Natural killer cell (primary cell): ENCODE measurements around the gene PRMT7. TPM values are rescaled to one million over a fixed set of nuclear protein-coding genes. Genes with fewer than 3 reads are reported as not detected.

Experiments used
- ATAC-seq, 3 donors: fragments of 150-1000 bp in 2 of 3; fragments of 200-7000 bp in 1 of 3; cut with Tn5 transposase; 1 replicate in 1 of 3; 2 replicates in 2 of 3; pipeline ENCODE4 v1.10.0; 2021; ENCODE audit warnings: mild to moderate bottlenecking in 2 of 3, moderate library complexity in 2 of 3
- DNase-seq, 2 donors: peaks; one replicate each; pipeline versions ENCODE4 v3.0.0 to v3.0.0-alpha.2; 2013 to 2021; ENCODE audit warnings: mixed read lengths in 1 of 2
- H3K27ac ChIP-seq: one replicate; pipeline ENCODE4 v1.5.1; 2013; ENCODE audit warnings: mild to moderate bottlenecking, low read length
- H3K27me3 ChIP-seq: one replicate; pipeline ENCODE4 v1.6.1; 2013; ENCODE audit warnings: low read length; ENCODE audit not compliant: control insufficient read depth, insufficient read depth
- H3K36me3 ChIP-seq: one replicate; pipeline ENCODE4 v1.6.1; 2013; ENCODE audit warnings: low read length; ENCODE audit not compliant: control insufficient read depth, insufficient read depth
- H3K4me1 ChIP-seq: one replicate; pipeline ENCODE4 v1.6.1; 2013; ENCODE audit warnings: low read length; ENCODE audit not compliant: control insufficient read depth, insufficient read depth
- H3K4me3 ChIP-seq: one replicate; pipeline ENCODE4 v1.5.1; 2013; ENCODE audit warnings: low read length
- H3K9me3 ChIP-seq: one replicate; pipeline ENCODE4 v1.6.1; 2013; ENCODE audit warnings: low read length; ENCODE audit not compliant: control insufficient read depth, insufficient read depth
- H3K27ac Mint-ChIP-seq, 2 donors: one replicate each; pipeline ENCODE4 v1.8.0; 2022; ENCODE audit warnings: mild to moderate bottlenecking in 2 of 2, mixed read lengths in 2 of 2, moderate library complexity in 1 of 2
- H3K27me3 Mint-ChIP-seq, 2 donors: one replicate each; pipeline ENCODE4 v1.8.0; 2022; ENCODE audit warnings: low read depth in 2 of 2, mixed read lengths in 2 of 2
- H3K36me3 Mint-ChIP-seq: one replicate; pipeline ENCODE4 v1.8.0; 2022; ENCODE audit warnings: mixed read lengths
- H3K4me1 Mint-ChIP-seq, 2 donors: one replicate each; pipeline ENCODE4 v1.8.0; 2022; ENCODE audit warnings: mixed read lengths in 2 of 2
- H3K4me3 Mint-ChIP-seq: one replicate; pipeline ENCODE4 v1.8.0; 2022; ENCODE audit warnings: mild to moderate bottlenecking, moderate library complexity, mixed read lengths
- H3K9me3 Mint-ChIP-seq, 2 donors: one replicate each; pipeline ENCODE4 v1.8.0; 2022; ENCODE audit warnings: mixed read lengths in 2 of 2
- WGBS: methylation state at CpG from one replicate; pipeline ENCODE4 v1.1.7; 2013; ENCODE audit warnings: missing lambda C conversion rate; ENCODE audit not compliant: insufficient coverage; 5-methylcytosine and 5-hydroxymethylcytosine counted together
- intact Hi-C: fragments of 100-400 bp; cut with micrococcal nuclease; formaldehyde crosslinking; loops from one replicate; pipeline ENCODE4 v1.14.2; 2022
- total RNA-seq, 4 donors: library from RNA; stranded (reverse); fragments of 120-200 nt in 1 of 4; gene quantifications; one replicate each; pipeline versions ENCODE4 v1.2.3 to v1.2.4, GENCODE V29; 2013 to 2022
- TF ChIP-seq, protein P1 (sequence below): fragments of 200-600 bp; IDR thresholded peaks from one replicate; pipeline ENCODE4 v1.8.0; 2022; ENCODE audit warnings: antibody characterized with exemption

PRMT7 gene
- total RNA-seq, 3 donors from 2014 or later (not counting 1 experiment from before 2014, with no cell fraction given) = 60.7 to 84.7 (median 68.2) TPM

DNA sequence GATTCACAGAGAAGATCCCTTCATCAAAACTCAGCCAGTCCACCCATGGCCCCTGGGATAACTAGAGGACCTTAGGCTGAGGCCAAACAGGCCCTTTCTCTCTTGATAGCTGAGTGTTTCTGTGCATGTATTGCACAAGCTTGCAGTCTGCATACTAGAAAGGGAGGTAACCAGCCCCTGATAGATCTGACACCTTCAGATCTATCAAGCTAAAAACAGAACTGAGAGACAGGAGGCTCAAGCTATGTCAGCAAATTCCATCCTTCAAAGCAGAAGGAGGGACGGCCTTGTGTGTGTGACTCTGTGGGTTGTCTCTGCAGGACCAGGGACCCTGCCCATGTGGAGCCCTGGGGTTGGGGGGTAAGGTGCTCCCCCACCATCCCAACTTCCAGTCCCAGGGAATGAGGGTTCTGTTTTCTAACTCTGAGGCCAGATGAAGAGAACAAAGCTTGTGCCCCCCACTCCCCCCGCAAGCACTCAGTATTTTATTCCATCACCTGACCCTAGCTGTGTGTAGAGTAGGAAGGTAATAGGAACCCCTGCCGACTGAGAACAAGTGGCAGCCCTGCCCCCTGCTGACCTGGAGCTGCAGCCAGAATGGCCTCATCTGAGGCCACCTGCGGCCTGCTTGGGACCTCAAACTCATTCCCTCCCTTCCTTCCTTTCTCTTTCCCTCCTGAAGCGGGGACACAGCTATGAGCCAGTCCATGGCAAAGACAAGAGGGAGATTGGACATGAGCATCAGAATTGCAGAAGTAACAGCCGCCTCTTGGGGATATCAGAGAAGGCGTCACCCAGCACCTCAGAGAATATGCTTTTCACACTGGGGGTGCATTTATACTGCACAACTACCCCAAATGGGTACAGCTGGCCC, 73.7 kb downstream of the PRMT7 start:
- Histone ChIP-seq H3K4me3 (no peak overlapping the region), H3K4me1 (peaks cover 13% of the 10 kb centered on the region), H3K27me3 (no peaks in the 10 kb centered on the region), H3K27ac (no peak overlapping the region), H3K9me3 (no peaks in the 10 kb centered on the region), H3K36me3 (no peaks in the 10 kb centered on the region)
- Mint-ChIP-seq H3K9me3 (no peaks in the 10 kb centered on the region), H3K27ac (no peak overlapping the region), H3K4me3 (no peak overlapping the region), H3K36me3 (no peaks in the 10 kb centered on the region), H3K27me3 (no peaks in the 10 kb centered on the region), H3K4me1 (peaks cover 0 to 4% of the 10 kb centered on the region in 2 donors)
- no peak for DNase-seq
- ATAC-seq = no peak
- intact Hi-C loops = no loop called here
- WGBS = 77% methylated on average over 5 of the region's 7 CpGs
- TF ChIP-seq, protein P1, sequence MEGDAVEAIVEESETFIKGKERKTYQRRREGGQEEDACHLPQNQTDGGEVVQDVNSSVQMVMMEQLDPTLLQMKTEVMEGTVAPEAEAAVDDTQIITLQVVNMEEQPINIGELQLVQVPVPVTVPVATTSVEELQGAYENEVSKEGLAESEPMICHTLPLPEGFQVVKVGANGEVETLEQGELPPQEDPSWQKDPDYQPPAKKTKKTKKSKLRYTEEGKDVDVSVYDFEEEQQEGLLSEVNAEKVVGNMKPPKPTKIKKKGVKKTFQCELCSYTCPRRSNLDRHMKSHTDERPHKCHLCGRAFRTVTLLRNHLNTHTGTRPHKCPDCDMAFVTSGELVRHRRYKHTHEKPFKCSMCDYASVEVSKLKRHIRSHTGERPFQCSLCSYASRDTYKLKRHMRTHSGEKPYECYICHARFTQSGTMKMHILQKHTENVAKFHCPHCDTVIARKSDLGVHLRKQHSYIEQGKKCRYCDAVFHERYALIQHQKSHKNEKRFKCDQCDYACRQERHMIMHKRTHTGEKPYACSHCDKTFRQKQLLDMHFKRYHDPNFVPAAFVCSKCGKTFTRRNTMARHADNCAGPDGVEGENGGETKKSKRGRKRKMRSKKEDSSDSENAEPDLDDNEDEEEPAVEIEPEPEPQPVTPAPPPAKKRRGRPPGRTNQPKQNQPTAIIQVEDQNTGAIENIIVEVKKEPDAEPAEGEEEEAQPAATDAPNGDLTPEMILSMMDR = no peak

DNA sequence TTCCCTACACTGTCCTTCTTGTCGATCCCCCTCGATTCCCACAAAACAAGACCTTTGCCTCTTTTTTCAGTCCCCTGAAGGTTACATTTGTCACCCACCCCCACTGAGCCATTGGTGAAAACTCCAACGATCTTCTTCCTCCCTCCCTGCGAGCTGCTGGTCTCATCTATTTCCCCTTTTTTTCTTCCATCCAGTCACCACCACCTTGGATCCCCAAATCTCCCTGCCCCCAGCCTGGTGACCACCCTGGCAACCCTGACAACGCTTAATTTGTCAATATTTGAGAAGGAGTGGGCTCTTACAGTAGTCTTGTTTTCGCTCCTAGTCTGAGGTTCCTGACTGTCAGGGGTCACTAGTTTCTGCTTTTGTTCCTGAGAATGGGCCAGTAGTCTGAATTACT, 74.6 kb downstream of the PRMT7 start:
- no peaks in the 10 kb centered on the region for H3K36me3 Mint-ChIP-seq
- Histone ChIP-seq H3K9me3 (no peaks in the 10 kb centered on the region), H3K36me3 (no peaks in the 10 kb centered on the region), H3K4me3 (no peak overlapping the region), H3K4me1 (peaks cover 13% of the 10 kb centered on the region), H3K27me3 (no peaks in the 10 kb centered on the region), H3K27ac (no peak overlapping the region)
- DNase-seq = no peak
- H3K4me1 Mint-ChIP-seq = peaks cover 0 to 4% of the 10 kb centered on the region in 2 donors
- no peaks in the 10 kb centered on the region for H3K27me3 Mint-ChIP-seq
- 65% methylated on average over 6 of the region's 6 CpGs for WGBS
- H3K27ac Mint-ChIP-seq = no peak overlapping the region
- intact Hi-C loops = no loop called here
- TF ChIP-seq, protein P1 = no peak
- no peaks in the 10 kb centered on the region for H3K9me3 Mint-ChIP-seq
- no peak for ATAC-seq
- H3K4me3 Mint-ChIP-seq = no peak overlapping the region

DNA sequence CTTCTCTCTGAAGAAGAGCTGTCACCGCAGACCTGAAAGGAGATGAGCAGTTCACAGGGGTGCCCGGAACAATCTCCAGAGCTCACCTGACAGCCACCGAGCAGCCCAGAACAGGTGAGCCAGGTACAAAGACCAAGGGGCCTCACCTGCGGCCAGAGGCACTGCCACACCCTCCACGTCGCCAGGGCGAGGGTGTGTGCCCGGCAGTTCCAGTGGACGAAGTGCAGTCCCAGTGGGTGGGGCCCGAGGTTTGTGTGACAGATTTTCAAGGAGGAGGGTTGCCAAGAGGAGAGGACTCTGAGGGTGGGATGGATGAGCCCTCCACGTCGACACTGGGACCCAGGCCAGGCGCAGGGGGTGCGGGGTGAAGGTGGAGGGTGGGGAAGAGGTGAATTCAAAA, 75.8 kb downstream of the PRMT7 start:
- H3K27me3 ChIP-seq = no peaks in the 10 kb centered on the region
- no peak overlapping the region for H3K27ac ChIP-seq
- ATAC-seq (no peak), DNase-seq (no peak)
- Mint-ChIP-seq H3K4me3 (no peak overlapping the region), H3K9me3 (no peaks in the 10 kb centered on the region), H3K4me1 (peaks cover 0 to 4% of the 10 kb centered on the region in 2 donors), H3K36me3 (no peaks in the 10 kb centered on the region), H3K27me3 (no peaks in the 10 kb centered on the region), H3K27ac (no peak overlapping the region)
- H3K4me3 ChIP-seq = no peak overlapping the region
- 93% methylated on average over 14 of the region's 14 CpGs for WGBS
- intact Hi-C loops = loop anchor here (2.0 kb wide), 1 partner anchor 16 kb away; no protein-coding TSS in a partner anchor
- peaks cover 13% of the 10 kb centered on the region for H3K4me1 ChIP-seq
- no peaks in the 10 kb centered on the region for H3K9me3 ChIP-seq
- TF ChIP-seq, protein P1 = no peak
- H3K36me3 ChIP-seq = no peaks in the 10 kb centered on the region
